Loucy (cell line): ENCODE measurements around the gene CDC40.

Experiments used
- H2AFZ ChIP-seq: fragments of 200-600 bp; sonication (generic); 2 replicates; pipeline ENCODE4 v1.6.0; 2016; ENCODE audit warnings: antibody characterized with exemption, mild to moderate bottlenecking, low read length, moderate library complexity
- H3F3A ChIP-seq: fragments of 200-600 bp; 2 replicates; pipeline ENCODE4 v1.6.0; 2016; ENCODE audit warnings: antibody characterized with exemption, low read depth, mild to moderate bottlenecking
- H3K27me3 ChIP-seq: fragments of 200-600 bp; sonication (generic); 2 replicates; pipeline ENCODE4 v1.6.1; 2014; ENCODE audit warnings: low read length, mild to moderate bottlenecking; ENCODE audit not compliant: insufficient read depth, poor library complexity, severe bottlenecking
- H3K36me3 ChIP-seq: fragments of 200-600 bp; sonication (generic); 2 replicates; pipeline ENCODE4 v1.6.1; 2016; ENCODE audit warnings: low read length; ENCODE audit not compliant: insufficient read depth
- H3K4me1 ChIP-seq: fragments of 200-600 bp; sonication (generic); 2 replicates; pipeline ENCODE4 v1.5.1; 2014; ENCODE audit warnings: low read length, mild to moderate bottlenecking; ENCODE audit not compliant: insufficient read depth, poor library complexity, severe bottlenecking
- H3K4me2 ChIP-seq: fragments of 200-600 bp; sonication (generic); 2 replicates; pipeline ENCODE4 v1.6.0; 2014; ENCODE audit warnings: antibody characterized with exemption, low read length, low read depth, mild to moderate bottlenecking; ENCODE audit not compliant: poor library complexity, severe bottlenecking
- H3K4me3 ChIP-seq: fragments of 200-600 bp; sonication (generic); 2 replicates; pipeline ENCODE4 v1.5.1; 2014; ENCODE audit warnings: low read length, mild to moderate bottlenecking, mixed read lengths; ENCODE audit not compliant: poor library complexity, severe bottlenecking
- H3K79me2 ChIP-seq: fragments of 200-600 bp; sonication (generic); 2 replicates; pipeline ENCODE4 v1.6.1; 2014; ENCODE audit warnings: low read length; ENCODE audit not compliant: insufficient read depth
- H3K9ac ChIP-seq: fragments of 200-600 bp; sonication (generic); 2 replicates; pipeline ENCODE4 v1.6.0; 2014; ENCODE audit warnings: mild to moderate bottlenecking, low read depth, low read length, moderate library complexity; ENCODE audit not compliant: poor library complexity, severe bottlenecking
- H3K9me2 ChIP-seq: fragments of 200-600 bp; sonication (generic); replicated peaks from 2 replicates; pipeline ENCODE4 v1.6.1; 2016; ENCODE audit warnings: low read depth, low read length, mixed read lengths
- H3K9me3 ChIP-seq: fragments of 200-600 bp; sonication (generic); 2 replicates; pipeline ENCODE4 v1.6.1; 2014; ENCODE audit warnings: mild to moderate bottlenecking, antibody characterized with exemption, low read length, low read depth; ENCODE audit not compliant: insufficient read depth
- H4K20me1 ChIP-seq: fragments of 200-600 bp; sonication (generic); 2 replicates; pipeline ENCODE4 v1.6.0; 2014; ENCODE audit warnings: antibody characterized with exemption, low read length, mild to moderate bottlenecking; ENCODE audit not compliant: insufficient read depth, poor library complexity, severe bottlenecking
- CTCF ChIP-seq: fragments of 200-600 bp; sonication (generic); conservative IDR thresholded peaks from 2 replicates; pipeline ENCODE4 v1.5.1; 2014; ENCODE audit warnings: mild to moderate bottlenecking, antibody characterized with exemption, low read length
- EZH2phosphoT487 ChIP-seq: fragments of 200-600 bp; IDR thresholded peaks from 2 replicates; pipeline ENCODE4 v1.6.1; 2018; ENCODE audit warnings: antibody characterized with exemption, mild to moderate bottlenecking, moderate library complexity, borderline replicate concordance

CDC40 gene

GRCh38 chr6:110211753-110212152, 31.5 kb downstream of the CDC40 start:
- Histone ChIP-seq H3K27me3 (no peaks in the 10 kb centered on the region), H3K4me2 (no peak overlapping the region), H3K36me3 (peaks cover 92% of the 10 kb centered on the region), H3K4me1 (no peaks in the 10 kb centered on the region), H3K9me3 (no peaks in the 10 kb centered on the region), H3F3A (no peaks in the 10 kb centered on the region), H3K79me2 (peaks cover 2% of the 10 kb centered on the region; the same call in 1 of the 2 replicates), H3K9ac (no peak overlapping the region), H3K9me2 (no peaks in the 10 kb centered on the region), H4K20me1 (no peaks in the 10 kb centered on the region), H3K4me3 (no peak overlapping the region), H2AFZ (no peak overlapping the region)
- TF ChIP-seq CTCF (no peak), EZH2phosphoT487 (no peak)

GRCh38 chr6:110214338-110214737, 34.1 kb downstream of the CDC40 start:
- Histone ChIP-seq H3F3A (no peaks in the 10 kb centered on the region), H3K9ac (no peak overlapping the region), H3K36me3 (peaks cover 98% of the 10 kb centered on the region; the same call in 1 of the 2 replicates), H3K79me2 (no peaks in the 10 kb centered on the region), H3K27me3 (no peaks in the 10 kb centered on the region), H3K9me3 (no peaks in the 10 kb centered on the region), H3K4me2 (no peak overlapping the region), H4K20me1 (no peaks in the 10 kb centered on the region), H3K4me1 (no peaks in the 10 kb centered on the region), H3K4me3 (no peak overlapping the region), H2AFZ (no peak overlapping the region), H3K9me2 (no peaks in the 10 kb centered on the region)
- TF ChIP-seq EZH2phosphoT487, result no peak
- no peak for TF ChIP-seq CTCF

GRCh38 chr6:110216140-110216539, 35.9 kb downstream of the CDC40 start:
- peaks cover 97% of the 10 kb centered on the region; the same call in 1 of the 2 replicates for H3K36me3 ChIP-seq
- no peaks in the 10 kb centered on the region for H3K4me1 ChIP-seq
- H3K9ac ChIP-seq, result no peak overlapping the region
- H3K79me2 ChIP-seq, result no peaks in the 10 kb centered on the region
- no peak overlapping the region for H3K4me2 ChIP-seq
- H3K4me3 ChIP-seq, result no peak overlapping the region
- TF ChIP-seq EZH2phosphoT487, result no peak
- no peak for TF ChIP-seq CTCF
- H3K9me2 ChIP-seq, result no peaks in the 10 kb centered on the region
- no peak overlapping the region for H2AFZ ChIP-seq
- H3K9me3 ChIP-seq, result no peaks in the 10 kb centered on the region
- H3F3A ChIP-seq, result no peaks in the 10 kb centered on the region
- no peaks in the 10 kb centered on the region for H4K20me1 ChIP-seq
- H3K27me3 ChIP-seq, result no peaks in the 10 kb centered on the region
